ENCODE data around the gene MPZL3. TPM values are rescaled to one million over a fixed set of nuclear protein-coding genes. Genes with fewer than 3 reads are reported as not detected.
A peak's percentile ranks its signal among the peaks of the same experiment; 100 is the strongest.
"Not testable (repeated sequence)": the region's sequence is repeated elsewhere in the genome, so short reads cannot be mapped to it uniquely, and the experiment has no call there.

MPZL3 gene
- total RNA-seq, 1 donor from 2014 or later = 63.5 TPM

DNA sequence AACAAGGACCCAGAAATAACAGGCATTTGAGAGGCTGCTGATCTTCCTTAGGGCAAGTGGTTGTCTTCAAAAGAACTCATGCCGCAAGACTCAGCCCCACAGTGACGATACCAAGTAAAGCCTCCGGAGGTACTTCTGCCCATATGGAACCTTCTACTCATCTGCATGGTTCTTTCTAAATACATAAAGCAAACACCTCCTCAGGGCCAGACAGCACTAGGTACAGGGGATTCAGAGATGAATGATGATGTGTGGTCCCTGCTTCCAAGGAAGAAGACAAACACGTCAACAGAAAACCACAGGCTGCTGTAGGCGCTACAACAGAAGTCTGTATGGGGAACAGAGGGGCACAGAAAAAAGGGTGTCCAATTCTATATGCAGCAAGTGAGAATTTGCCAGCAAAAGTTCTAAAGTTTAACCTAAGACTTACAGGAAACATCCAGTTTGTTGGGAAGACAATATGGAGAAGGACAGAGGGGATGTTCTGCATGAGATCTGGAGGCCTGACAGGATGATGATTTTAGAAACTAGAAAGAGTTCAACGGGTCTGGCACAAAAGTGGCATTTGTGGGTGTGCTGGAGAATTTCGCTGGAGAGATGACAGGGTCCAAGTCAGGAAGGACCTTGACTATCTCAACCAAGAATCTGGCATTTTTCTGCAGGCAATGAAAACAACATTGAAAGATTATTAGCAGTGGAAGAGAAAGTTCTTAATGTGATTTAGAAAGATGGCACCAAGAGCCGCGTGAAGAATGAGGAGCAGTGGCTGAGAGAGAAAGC is 51.1 kb downstream of the MPZL3 start:
- Mint-ChIP-seq H3K27me3 (ENCODE audit: insufficient read depth) (no peaks in the 10 kb centered on the region), H3K9me3 (peaks cover 6% of the 10 kb centered on the region), H3K4me1 (ENCODE audit: low read depth) (peaks cover 22% of the 10 kb centered on the region), H3K36me3 (ENCODE audit: low read depth) (peaks cover 43% of the 10 kb centered on the region), H3K4me3 (no peak overlapping the region), H3K27ac (no peak overlapping the region)
- peak; percentile 42 for DNase-seq (ENCODE audit: low spot score)
- intact Hi-C loops (cut with micrococcal nuclease) = loop anchor here (1.0 to 5.0 kb wide), 14 partner anchors 8 to 371 kb away; partner anchors contain the start of genes ARCN1, ATP5MG, CD3G and IL10RA

DNA sequence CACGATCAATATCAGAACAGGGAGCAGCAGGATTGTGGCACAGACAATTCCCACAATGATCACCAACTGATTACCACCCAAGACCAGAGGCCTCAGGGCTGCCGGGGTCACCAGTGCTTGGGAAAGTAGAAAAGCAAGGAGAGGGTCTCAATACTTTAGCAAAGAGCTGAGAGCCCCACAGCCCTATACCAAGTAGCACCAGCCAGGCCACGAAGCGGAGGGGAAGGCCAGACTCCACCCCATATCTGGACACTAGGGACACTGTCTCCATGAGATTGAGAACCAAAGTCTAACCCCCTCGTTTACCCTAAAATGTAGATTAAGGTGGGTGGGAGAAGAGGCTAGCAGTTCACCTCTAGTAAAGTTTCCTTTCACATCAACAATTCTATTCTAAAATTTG is 51.7 kb downstream of the MPZL3 start:
- intact Hi-C loops (cut with micrococcal nuclease) = loop anchor here (2.0 to 5.0 kb wide), 7 partner anchors 144 to 372 kb away; partner anchors contain the start of genes ARCN1, ATP5MG, CD3G and IL10RA
- no peaks in the 10 kb centered on the region for H3K27me3 Mint-ChIP-seq (ENCODE audit: insufficient read depth)
- no peak overlapping the region for H3K27ac Mint-ChIP-seq
- DNase-seq (ENCODE audit: low spot score) = no peak
- H3K4me1 Mint-ChIP-seq (ENCODE audit: low read depth) = peaks cover 16% of the 10 kb centered on the region
- no peak overlapping the region for H3K4me3 Mint-ChIP-seq
- H3K36me3 Mint-ChIP-seq (ENCODE audit: low read depth) = peaks cover 37% of the 10 kb centered on the region
- H3K9me3 Mint-ChIP-seq = no peaks in the 10 kb centered on the region

DNA sequence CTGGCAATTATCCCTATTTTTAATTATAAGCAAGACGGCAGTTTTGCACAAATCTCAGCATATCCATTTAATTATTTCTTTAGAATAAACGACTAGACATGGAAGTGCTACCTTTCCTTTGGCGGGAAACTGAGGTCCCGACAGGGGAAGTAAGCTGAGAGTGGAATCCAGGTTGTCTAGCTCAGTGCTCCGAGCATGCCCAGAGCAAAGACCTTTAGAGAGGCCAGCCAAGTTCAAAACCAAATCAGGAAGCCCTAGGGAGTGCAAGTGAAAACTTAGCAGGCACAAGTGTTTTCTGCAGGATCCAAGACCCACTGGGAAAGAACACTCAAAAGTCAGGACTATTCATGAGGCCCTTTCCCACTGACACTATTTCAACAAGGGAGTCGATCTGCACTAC is 53.0 kb downstream of the MPZL3 start:
- H3K4me1 Mint-ChIP-seq (ENCODE audit: low read depth) = peaks cover 13% of the 10 kb centered on the region
- H3K36me3 Mint-ChIP-seq (ENCODE audit: low read depth) = peaks cover 38% of the 10 kb centered on the region
- no peaks in the 10 kb centered on the region for H3K27me3 Mint-ChIP-seq (ENCODE audit: insufficient read depth)
- peak overlapping the region; percentile 81 for H3K27ac Mint-ChIP-seq
- H3K4me3 Mint-ChIP-seq = peak overlapping the region; percentile 21
- H3K9me3 Mint-ChIP-seq = no peaks in the 10 kb centered on the region
- intact Hi-C loops (cut with micrococcal nuclease) = no loop called here
- no peak for DNase-seq (ENCODE audit: low spot score)

DNA sequence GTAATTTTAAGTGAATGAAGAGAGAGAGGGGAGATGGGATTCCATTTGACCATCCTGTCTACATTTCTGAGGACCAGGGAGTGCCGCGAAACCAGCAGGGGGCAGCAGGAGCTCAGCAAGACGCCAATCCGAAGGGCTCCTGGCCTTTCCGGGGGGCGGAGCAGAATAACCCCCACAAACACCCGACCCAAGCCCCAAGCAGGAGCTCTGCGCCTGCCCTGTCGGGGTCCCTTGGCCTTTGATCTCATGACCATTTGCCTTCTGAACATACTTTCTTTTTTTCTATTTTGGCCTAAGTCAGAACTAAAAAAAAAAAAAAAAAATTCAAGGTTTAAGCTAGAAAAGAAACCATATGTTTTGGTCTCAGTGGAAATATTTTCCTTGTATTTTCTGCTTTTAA is 53.8 kb downstream of the MPZL3 start:
- intact Hi-C loops (cut with micrococcal nuclease) = loop anchor here (1.0 kb wide), 4 partner anchors 53 to 290 kb away; no protein-coding TSS in a partner anchor
- Mint-ChIP-seq H3K4me1 (ENCODE audit: low read depth) (peaks cover 13% of the 10 kb centered on the region), H3K27me3 (ENCODE audit: insufficient read depth) (no peaks in the 10 kb centered on the region), H3K4me3 (peak overlapping the region; percentile 21), H3K9me3 (no peaks in the 10 kb centered on the region), H3K36me3 (ENCODE audit: low read depth) (peaks cover 45% of the 10 kb centered on the region), H3K27ac (peak overlapping the region; percentile 81)
- peak; percentile 67 for DNase-seq (ENCODE audit: low spot score)

DNA sequence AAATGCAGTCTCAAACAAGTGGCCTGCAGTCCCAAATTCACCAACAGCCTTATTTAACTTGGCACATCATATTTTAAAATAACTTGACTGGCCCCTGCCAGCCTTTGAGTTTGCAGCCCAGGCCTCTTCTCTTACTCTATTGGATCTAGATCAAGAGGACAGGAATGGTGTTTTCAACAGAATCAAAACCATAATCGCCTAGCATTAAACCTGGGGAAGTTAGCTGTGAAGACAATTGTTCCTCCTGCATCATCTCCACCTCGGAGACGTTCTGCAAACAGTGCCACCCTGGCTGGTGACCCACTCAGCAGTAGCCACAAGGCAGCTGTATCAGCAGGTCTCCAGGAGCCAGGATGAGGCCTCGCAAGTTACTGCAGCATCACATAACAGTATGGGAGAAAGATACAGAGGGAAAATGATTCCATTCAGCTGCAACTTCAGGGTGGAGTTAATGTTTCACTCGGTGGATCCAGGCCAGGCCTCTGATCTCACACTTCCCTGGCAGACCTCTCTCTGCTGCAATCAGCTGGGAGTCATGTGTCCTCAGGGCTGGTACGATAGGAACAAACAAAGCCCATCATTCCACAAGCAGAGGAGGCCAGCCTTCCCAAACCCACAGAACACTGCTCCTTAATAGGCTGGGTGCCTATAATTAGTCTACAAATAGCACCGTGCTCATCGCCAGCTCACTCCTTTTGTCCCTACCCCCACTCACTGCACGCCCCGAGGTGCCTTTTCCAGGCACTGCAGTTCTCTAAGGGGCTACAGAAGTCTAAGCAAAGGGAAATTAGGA is 57.1 kb downstream of the MPZL3 start:
- Mint-ChIP-seq H3K27ac (no peak overlapping the region), H3K9me3 (peaks cover 10% of the 10 kb centered on the region), H3K4me3 (no peak overlapping the region), H3K4me1 (ENCODE audit: low read depth) (peaks cover 13% of the 10 kb centered on the region), H3K27me3 (ENCODE audit: insufficient read depth) (peaks cover under 1% of the 10 kb centered on the region), H3K36me3 (ENCODE audit: low read depth) (peaks cover 66% of the 10 kb centered on the region)
- DNase-seq (ENCODE audit: low spot score) = no peak
- intact Hi-C loops (cut with micrococcal nuclease) = no loop called here

DNA sequence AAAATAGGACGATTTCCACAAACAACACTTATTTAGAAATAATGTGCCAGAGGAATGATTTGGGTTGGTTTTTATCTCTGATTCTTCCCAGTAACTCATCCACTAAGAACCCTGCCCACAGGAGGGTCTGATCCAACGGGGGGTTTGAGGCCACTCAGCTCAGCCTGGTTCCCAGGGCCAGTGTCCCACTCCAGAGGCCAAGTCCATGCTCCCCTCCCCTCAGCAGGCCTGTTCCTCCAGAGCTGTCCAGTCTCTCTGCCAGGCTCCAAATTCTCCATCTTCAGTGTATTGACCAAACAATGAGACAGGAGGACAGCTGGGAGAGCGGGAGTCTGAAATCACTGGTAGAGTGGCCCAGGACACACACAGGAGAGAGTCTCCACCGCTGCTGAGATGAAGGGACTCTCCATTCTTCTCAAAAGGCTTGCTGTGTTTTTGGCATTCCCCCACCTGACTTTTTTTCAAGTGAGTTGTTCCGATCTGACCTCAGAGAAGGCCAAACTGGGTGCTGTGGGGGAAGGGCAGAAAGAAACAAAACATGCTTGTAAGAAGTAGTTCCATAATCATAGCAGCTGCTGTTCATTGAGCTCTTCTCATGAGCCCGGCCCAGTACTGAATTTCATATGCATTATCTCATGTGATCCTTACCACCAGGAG is 58.1 kb downstream of the MPZL3 start:
- Mint-ChIP-seq H3K4me3 (no peak overlapping the region), H3K36me3 (ENCODE audit: low read depth) (peaks cover 59% of the 10 kb centered on the region), H3K27ac (no peak overlapping the region), H3K4me1 (ENCODE audit: low read depth) (peaks cover 11% of the 10 kb centered on the region), H3K27me3 (ENCODE audit: insufficient read depth) (peaks cover 8% of the 10 kb centered on the region), H3K9me3 (peaks cover 10% of the 10 kb centered on the region)
- DNase-seq (ENCODE audit: low spot score) = no peak
- intact Hi-C loops (cut with micrococcal nuclease) = no loop called here

DNA sequence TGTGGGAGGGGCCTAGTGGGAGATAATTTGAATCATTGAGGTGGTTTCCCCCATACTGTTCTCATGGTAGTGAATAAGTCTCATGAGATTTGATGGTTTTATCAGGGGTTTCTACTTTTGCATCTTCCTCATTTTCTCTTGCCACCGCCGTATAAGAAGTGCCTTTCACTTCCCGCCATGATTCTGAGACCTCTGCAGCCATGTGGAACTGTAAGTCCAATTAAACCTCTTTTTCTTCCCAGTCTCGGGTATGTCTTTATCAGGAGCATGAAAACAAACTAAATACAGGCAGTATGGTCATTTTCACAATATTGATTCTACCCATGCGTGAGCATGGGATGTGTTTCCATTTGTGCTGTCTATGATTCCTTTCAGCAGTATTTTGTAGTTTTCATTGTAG is 59.3 kb downstream of the MPZL3 start:
- H3K4me3 Mint-ChIP-seq; intact Hi-C loops (cut with micrococcal nuclease); H3K9me3 Mint-ChIP-seq; H3K27ac Mint-ChIP-seq; DNase-seq (ENCODE audit: low spot score); H3K4me1 Mint-ChIP-seq (ENCODE audit: low read depth): not testable (repeated sequence)
- peaks cover 48% of the 10 kb centered on the region for H3K36me3 Mint-ChIP-seq (ENCODE audit: low read depth)
- peaks cover 12% of the 10 kb centered on the region for H3K27me3 Mint-ChIP-seq (ENCODE audit: insufficient read depth)

DNA sequence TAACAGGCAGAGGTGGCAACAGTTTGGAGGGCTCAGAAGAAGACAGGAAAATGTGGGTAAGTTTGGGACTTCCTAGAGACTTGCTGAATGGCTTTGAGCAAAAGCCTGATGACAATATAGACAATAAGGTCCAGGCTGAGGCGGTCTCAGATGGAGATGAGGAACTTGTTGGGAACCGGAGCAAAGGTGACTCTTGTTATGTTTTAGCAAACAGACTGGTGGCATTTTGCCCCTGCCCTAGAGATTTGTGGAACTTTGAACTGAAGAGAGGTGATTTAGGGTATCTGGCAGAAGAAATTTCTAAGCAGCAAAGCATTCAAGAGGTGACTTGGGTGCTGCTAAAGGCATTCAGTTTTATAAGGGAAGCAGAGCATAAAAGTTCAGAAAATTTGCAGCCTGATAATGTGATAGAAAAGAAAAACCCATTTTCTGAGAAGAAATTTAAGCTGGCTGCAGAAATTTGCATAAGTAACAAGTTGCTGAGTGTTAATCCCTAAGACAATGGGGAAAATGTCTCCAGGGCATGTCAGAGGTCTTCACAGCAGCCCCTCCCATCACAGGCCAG is 61.1 kb downstream of the MPZL3 start:
- intact Hi-C loops (cut with micrococcal nuclease); DNase-seq (ENCODE audit: low spot score); H3K4me1 Mint-ChIP-seq (ENCODE audit: low read depth); H3K4me3 Mint-ChIP-seq; H3K9me3 Mint-ChIP-seq: not testable (repeated sequence)
- H3K36me3 Mint-ChIP-seq (ENCODE audit: low read depth) = peaks cover 34% of the 10 kb centered on the region
- peaks cover 18% of the 10 kb centered on the region for H3K27me3 Mint-ChIP-seq (ENCODE audit: insufficient read depth)
- peak overlapping the region; percentile 44 for H3K27ac Mint-ChIP-seq

DNA sequence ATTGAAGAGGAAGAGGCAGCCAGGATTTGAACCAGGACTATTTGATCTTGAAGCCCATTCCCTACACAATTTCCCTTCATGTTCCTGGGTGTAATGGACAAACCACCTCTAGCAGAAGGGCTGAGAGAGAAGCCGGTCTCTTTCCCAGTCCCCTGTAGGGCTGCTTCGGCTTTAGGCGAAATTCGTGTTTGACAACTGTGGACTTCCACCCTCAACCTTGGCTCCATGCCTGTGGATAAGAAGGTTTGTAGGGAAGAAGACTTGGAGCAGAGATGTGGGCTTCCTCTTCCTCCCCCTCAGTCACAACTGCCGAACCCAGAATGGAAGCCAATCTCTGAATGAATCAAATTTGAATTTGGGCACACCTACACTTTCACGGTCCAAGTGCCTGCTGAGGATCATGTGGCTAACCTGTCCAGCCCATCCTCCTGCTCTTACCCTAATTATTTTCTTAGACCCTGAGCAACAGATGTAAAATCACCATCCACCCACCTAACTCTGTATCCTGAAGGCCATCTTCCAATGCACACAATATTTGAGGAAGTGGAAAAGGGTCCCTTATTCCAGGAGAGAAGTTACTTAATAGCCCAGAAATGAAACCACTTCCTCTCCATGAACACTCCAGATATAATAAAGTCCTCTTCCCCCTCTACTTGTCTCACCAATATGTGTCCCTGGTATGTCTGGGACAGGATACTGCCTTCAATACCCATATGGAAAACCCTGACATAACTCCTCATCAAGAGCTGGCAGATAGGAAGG is 65.6 kb downstream of the MPZL3 start:
- H3K9me3 Mint-ChIP-seq = peaks cover 4% of the 10 kb centered on the region
- intact Hi-C loops (cut with micrococcal nuclease) = no loop called here
- DNase-seq (ENCODE audit: low spot score) = no peak
- H3K4me1 Mint-ChIP-seq (ENCODE audit: low read depth) = peaks cover 5% of the 10 kb centered on the region
- peaks cover 28% of the 10 kb centered on the region for H3K27me3 Mint-ChIP-seq (ENCODE audit: insufficient read depth)
- H3K4me3 Mint-ChIP-seq = no peak overlapping the region
- H3K27ac Mint-ChIP-seq = no peak overlapping the region
- peaks cover 6% of the 10 kb centered on the region for H3K36me3 Mint-ChIP-seq (ENCODE audit: low read depth)

DNA sequence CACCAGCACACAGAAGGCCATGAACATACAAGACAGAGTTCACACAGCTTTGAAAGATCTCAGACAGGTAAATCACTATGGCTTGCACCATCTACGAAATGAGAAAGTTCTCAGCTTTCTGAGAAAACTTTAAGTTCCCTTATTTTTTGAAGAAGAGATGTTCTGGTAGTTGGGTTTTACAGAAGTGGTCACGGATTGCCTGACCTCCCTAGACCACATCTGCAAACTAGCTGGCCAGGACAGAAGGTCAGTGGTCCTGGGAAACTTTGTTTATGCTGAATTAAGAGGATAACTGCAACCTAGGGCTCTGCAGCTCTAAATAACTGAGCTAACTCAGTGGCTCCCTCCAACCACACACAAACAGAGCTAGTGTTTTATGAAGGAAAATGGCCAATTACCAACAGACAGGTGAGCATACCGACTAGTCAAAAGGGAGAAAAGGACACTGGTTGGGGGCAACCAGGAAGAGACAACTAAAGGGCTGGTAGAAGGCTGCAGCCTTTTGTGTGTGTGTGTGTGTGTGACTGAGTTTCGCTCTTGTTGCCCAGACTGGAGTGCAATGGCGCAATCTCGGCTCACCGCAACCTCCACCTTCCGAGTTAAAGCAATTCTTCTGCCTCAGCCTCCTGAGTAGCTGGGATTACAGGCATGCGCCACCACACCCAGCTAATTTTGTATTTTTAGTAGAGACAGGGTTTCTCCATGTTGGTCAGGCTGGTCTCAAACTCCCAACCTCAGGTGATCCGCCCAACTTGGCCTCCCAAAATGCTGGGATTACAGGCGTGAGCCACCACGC is 67.2 kb downstream of the MPZL3 start:
- no peak for DNase-seq (ENCODE audit: low spot score)
- H3K27me3 Mint-ChIP-seq (ENCODE audit: insufficient read depth) = peaks cover 30% of the 10 kb centered on the region
- peaks cover 5% of the 10 kb centered on the region for H3K4me1 Mint-ChIP-seq (ENCODE audit: low read depth)
- H3K4me3 Mint-ChIP-seq = no peak overlapping the region
- intact Hi-C loops (cut with micrococcal nuclease) = no loop called here
- H3K36me3 Mint-ChIP-seq (ENCODE audit: low read depth) = no peaks in the 10 kb centered on the region
- no peaks in the 10 kb centered on the region for H3K9me3 Mint-ChIP-seq
- H3K27ac Mint-ChIP-seq = no peak overlapping the region

DNA sequence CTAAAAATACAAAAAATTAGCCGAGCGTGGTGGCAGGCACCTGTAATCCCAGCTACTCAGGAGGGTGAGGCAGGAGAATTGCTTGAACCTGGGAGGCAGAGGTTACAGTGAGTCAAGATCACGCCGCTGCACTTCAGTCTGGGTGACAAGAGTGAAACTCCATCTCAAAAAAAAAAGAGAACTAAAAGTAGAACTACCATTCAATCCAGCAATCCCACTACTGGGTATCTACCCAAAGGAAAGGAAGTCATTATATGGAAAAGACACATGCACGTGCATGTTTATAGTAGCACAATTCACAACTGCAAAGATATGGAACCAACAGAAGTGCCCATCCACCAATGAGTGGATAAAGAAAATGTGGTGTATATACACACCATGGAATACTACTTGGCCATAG is 68.5 kb downstream of the MPZL3 start:
- H3K27ac Mint-ChIP-seq; H3K4me1 Mint-ChIP-seq (ENCODE audit: low read depth); H3K9me3 Mint-ChIP-seq; H3K36me3 Mint-ChIP-seq (ENCODE audit: low read depth); H3K4me3 Mint-ChIP-seq; DNase-seq (ENCODE audit: low spot score); intact Hi-C loops (cut with micrococcal nuclease): not testable (repeated sequence)
- H3K27me3 Mint-ChIP-seq (ENCODE audit: insufficient read depth) = peaks cover 21% of the 10 kb centered on the region
